Measurements from ENCODE around the gene NEUROG2. TPM values are rescaled to one million over a fixed set of nuclear protein-coding genes. Genes with fewer than 3 reads are reported as not detected.
A peak's percentile ranks its signal among the peaks of the same experiment; 100 is the strongest.
"Not testable (repeated sequence)": the region's sequence is repeated elsewhere in the genome, so short reads cannot be mapped to it uniquely, and the experiment has no call there.

The NEUROG2 gene
- total RNA-seq, 1 experiment from 2014 or later: 0.69 TPM

DNA sequence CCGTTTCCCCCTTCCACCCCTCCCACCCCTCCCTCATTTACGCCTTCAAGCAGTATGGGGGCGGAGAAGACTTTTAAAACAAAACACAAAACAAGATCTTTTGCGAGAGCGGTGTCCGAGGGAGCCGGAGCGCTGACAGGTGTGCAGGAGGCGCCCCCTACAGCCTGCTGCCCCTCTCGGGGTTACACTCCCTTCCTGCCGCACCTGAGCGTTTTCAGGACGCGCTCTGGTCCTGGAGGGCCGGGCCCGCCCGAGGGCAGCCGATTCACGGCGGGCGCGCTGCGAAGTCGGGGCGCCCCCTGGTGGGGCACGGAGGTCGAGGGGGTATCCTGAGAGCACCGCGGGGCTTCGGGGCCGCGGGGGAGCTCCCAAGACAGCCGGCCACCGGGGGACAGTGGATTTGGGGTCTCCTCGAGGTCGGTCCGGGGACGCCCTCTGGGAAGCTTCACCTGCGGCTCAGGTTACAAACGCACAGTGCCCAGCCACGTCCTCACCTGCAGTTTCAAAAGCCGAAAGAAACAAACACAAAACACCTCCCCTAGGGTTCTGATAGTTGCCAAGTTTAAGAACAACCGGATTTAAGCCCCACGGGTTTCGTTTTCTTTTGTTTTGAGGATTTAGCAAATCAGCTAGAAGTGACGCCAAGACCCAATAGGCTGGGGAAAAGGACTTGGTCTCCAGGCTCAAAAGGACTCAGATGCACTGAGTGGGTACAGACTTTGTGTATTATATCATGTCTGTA is 8.0 kb upstream of the NEUROG2 start:
- in situ Hi-C loops (cut with HindIII; ENCODE audit: low pct_unique_long_range_greater_than_20kb, low sequenced_read_pairs): no loop called here
- DNase-seq (ENCODE audit: low read depth, low spot score): peak; percentile 64

DNA sequence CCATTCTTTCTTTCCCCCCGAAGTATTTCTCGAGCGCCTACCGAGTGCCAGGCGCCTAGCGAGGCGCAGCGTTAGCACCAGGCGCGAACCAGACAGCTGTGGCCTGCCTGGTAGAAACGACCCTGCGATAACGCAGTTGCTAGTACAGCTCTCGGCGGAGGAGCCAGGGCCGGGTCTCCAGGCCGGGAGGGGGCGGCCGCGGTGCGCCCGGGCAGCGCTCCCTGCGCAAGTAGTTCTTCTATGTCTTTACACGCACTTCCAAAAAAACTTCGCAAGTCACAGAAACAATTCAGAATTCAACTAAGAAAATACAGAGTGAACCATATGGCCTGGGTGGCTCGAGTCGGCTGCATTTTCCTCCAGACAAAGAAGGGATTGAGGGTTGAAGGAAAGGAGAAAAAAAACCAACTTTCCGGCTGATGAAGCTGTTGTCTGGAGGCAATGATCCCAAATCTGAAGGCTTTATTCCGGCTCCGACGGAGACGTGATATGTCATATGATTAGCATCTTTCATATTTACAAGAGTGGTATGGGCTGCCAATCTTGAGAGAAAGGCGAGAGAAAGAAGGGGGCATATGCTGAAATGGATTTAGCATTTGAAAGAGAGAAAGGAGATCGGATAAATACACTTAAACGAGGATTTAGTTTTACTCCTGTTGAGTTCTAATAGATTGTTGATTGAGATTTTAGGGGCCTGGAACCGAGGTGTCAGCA is 7.2 kb upstream of the NEUROG2 start:
- DNase-seq (ENCODE audit: low read depth, low spot score): peak; percentile 66
- in situ Hi-C loops (cut with HindIII; ENCODE audit: low pct_unique_long_range_greater_than_20kb, low sequenced_read_pairs): no loop called here

DNA sequence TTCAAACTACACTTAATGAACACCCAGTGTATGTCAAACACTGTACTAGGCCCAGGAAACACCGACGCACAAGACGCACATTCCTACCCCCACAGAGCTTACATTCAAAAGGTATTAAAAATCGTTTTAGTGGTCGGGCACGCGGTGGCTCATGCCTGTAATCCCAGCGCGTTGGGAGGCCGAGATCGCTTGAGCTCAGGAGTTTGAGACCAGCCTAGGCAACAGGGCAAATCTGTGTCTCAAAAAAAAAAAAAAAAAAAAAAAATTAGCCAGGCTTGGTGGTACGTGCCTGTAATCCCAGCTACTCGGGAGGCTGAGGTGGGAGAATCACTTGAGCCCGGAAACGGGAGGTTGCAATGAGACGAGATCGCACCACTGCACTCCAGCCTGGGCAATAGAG is 6.5 kb upstream of the NEUROG2 start:
- DNase-seq (ENCODE audit: low read depth, low spot score); in situ Hi-C loops (cut with HindIII; ENCODE audit: low pct_unique_long_range_greater_than_20kb, low sequenced_read_pairs): not testable (repeated sequence)

DNA sequence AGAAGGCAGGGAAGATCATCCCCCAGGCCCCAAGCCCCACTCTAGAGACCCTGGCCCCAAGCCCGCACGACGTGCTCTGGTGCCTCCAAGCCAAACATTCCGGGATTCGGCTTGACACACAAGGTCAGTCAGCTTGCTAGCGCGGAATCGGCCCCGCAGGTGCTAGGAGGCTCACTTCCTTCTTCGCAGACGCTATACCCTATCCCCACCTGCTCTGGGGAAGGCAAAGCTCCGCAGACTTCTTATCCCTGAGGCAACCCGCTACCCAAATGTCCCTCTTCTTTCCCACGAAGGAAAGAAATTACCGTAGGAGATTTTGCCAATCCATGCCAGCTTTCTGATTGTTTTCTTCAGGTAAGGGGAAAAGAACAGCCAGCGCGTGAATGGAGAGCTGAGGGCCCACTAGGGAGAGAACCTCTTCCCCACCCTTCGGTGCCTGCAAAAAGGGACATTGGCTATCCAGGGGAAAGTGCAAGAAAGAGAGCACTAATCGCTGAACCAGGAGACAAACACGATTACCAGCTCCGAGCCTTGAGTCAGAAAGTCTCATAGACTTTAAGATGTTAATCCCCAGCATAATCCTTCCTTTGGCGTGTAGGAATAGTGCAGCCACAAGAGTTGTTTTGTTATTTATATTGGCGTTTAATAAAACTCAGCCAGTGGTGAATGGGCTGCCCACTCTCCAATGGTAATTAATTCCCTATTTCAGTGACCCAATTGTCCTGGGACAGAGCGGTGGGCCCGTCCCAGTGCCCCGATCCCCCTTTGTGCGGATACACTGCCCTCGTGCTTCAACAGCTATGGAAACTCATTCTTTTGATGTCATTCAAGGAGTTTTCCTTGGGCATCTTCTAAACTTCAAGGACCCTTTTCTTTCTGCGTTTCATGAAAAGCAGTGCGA is 5.4 kb upstream of the NEUROG2 start:
- in situ Hi-C loops (cut with HindIII; ENCODE audit: low pct_unique_long_range_greater_than_20kb, low sequenced_read_pairs): no loop called here

DNA sequence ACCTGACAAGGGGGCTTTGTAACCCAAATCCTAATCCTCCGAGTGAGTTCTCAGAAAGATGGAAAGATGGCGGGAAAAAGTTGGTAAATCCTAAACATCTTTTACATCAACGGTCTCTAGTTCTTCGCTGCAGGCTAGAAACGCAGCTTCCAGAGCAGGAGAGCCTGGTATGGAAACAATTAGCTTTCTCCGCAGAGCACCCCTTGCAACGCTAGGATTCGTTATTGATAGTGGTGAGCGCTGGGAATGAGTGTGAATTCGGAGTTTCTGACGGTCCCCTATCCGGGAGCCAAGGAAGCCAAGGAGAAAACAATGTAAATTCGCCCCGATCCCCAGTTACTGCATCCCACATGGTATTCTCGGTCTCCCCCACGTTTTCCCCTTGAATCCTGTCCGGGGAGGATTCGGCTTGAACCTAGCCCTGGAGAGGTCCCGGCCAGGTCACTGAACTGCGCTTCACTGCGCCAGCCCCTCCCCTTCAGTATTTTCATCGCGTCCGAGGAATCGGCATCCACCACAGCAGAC is 4.7 kb upstream of the NEUROG2 start:
- in situ Hi-C loops (cut with HindIII; ENCODE audit: low pct_unique_long_range_greater_than_20kb, low sequenced_read_pairs): no loop called here
- DNase-seq (ENCODE audit: low read depth, low spot score): no peak

More for the DNA sequence above, 5.4 kb upstream of the NEUROG2 start:
- no peak for DNase-seq (ENCODE audit: low read depth, low spot score)

DNA sequence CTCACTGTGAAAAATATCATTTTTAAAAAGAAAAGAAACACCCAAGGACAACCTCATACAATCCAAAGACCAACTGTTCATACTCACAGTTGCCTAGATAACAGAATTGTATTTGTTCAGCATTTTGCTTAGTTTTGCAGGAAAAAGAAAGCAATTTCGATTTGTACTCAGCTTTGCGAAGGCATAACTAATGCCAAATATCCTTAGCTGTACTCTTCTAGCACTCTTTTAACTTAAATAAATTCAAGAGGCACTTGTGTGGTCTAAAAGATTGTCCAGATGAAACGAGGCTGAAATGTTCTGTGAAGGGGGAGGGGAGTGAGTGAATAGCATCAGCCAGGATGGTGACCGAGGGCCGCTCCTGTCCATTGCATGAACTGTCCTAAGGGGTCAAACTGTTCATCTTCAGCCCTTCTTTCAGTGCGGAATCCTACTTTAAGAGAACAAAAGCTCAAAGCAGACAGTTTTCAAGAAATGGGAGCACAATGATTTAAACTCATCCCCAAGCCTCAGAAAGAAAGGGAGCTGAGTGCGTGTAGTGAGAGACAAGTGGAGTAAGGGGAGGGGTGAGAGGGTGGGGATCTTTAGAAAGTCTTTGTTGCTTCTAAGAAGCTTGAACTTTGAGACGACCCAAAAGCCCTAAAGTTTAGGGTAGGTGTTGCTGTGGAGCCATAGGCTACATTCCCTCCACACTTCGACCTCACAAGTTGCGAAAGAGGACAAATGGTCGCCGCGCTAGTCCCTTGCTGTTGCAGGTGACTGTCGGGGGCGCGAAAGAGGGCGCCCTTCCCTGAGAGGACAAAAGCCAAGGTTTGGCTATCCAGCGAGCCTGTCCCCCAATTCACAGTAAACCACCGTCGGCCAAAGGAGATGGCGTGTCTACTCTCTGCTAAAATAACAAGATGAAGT is 4.0 kb upstream of the NEUROG2 start:
- in situ Hi-C loops (cut with HindIII; ENCODE audit: low pct_unique_long_range_greater_than_20kb, low sequenced_read_pairs): no loop called here
- no peak for DNase-seq (ENCODE audit: low read depth, low spot score)

DNA sequence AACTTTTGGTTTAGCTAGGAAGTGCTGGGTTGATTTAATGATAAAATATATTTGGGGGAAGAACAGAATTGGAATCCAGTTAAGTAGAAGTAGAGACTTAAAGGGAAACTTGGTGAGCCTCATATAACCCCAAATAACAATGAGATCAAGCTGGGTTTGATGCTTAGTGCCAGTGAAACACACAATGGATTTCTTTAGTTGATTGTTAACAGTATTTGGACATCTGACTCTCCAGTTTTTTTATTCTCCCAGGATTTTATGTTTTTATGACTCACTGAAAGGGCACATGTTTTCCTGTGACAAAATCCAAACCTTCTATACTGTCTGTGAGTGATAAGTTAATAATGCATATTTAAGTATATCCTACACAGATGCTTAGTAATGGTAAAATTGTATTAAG is 2.7 kb upstream of the NEUROG2 start:
- peak; percentile 35 for DNase-seq (ENCODE audit: low read depth, low spot score)
- in situ Hi-C loops (cut with HindIII; ENCODE audit: low pct_unique_long_range_greater_than_20kb, low sequenced_read_pairs): no loop called here

DNA sequence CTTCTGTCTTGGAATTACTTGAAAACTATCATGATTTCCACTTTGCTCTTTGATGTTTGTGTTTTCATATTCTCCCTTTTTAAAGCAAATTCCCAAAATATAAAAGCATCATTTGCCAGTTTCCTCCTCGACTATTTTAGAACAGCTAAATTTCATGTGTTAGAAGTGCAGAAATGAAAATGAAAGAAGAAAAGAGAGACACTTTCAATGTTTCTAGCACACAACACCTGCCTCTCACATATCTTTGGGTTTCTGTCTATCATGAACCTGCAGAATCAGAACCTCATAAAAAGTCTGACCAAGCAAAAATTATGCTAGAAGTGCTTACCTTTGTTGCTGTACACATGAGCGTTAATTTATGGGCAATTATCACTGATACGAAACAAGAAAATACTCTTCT is 1.9 kb upstream of the NEUROG2 start:
- in situ Hi-C loops (cut with HindIII; ENCODE audit: low pct_unique_long_range_greater_than_20kb, low sequenced_read_pairs): no loop called here
- DNase-seq (ENCODE audit: low read depth, low spot score): no peak

DNA sequence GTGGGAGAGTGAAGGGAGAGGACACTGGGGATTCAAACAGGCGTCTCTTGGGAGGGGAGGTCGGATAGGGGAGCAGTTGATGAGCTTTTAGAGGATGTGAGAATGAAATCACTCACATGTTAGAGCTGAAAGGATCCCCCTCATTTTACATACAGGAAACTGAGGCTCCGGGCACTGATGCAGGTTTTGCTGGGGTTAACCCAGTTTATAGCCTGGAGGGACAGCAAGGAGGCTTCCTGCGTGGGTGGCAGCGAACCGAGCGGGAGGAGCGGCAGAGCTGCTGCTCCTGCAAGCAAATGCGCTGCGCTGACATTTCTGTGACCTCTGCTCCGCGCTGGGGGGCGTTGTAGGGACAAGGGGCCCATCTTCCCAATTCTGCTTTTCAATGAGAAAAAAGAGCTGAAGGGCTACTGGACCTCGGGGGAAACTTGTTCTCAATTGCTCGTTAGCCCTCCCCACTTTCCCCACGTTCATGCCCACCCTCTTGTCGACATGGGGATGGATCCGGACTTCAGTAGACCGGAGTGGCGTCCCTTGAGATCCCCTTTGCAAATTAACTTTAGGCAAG is 1.2 kb upstream of the NEUROG2 start:
- no peak for DNase-seq (ENCODE audit: low read depth, low spot score)
- in situ Hi-C loops (cut with HindIII; ENCODE audit: low pct_unique_long_range_greater_than_20kb, low sequenced_read_pairs): no loop called here

DNA sequence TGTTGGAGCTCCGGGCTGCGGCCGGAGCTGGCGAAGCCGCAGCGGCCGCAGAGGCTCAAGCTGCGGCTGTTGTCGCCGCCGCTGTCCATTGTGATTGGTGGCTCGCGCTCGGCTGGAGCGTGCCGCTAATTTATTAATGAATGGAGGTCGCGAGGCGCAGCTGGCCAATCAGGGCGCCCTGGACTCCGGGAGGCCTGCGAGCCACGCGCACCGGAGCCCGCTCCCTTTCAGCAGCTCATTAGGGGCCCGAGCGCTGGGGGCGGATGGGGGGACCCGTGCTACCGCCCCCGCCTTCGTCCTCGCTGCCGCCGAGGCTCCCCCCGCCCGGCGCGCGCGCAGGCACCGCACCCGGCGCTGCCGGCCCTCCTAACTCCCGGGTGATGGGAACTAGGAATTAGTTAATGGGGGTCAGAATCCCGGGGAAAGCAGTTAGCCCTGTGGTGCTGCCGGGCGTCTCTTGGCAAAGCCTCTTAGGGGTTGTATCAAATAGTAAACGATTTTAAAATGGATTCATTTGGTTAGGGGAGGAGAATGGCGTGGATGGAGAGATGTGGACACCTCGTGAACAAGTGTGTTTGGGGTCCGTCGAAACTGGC is 589 bp upstream of the NEUROG2 start:
- in situ Hi-C loops (cut with HindIII; ENCODE audit: low pct_unique_long_range_greater_than_20kb, low sequenced_read_pairs): no loop called here
- DNase-seq (ENCODE audit: low read depth, low spot score): no peak

DNA sequence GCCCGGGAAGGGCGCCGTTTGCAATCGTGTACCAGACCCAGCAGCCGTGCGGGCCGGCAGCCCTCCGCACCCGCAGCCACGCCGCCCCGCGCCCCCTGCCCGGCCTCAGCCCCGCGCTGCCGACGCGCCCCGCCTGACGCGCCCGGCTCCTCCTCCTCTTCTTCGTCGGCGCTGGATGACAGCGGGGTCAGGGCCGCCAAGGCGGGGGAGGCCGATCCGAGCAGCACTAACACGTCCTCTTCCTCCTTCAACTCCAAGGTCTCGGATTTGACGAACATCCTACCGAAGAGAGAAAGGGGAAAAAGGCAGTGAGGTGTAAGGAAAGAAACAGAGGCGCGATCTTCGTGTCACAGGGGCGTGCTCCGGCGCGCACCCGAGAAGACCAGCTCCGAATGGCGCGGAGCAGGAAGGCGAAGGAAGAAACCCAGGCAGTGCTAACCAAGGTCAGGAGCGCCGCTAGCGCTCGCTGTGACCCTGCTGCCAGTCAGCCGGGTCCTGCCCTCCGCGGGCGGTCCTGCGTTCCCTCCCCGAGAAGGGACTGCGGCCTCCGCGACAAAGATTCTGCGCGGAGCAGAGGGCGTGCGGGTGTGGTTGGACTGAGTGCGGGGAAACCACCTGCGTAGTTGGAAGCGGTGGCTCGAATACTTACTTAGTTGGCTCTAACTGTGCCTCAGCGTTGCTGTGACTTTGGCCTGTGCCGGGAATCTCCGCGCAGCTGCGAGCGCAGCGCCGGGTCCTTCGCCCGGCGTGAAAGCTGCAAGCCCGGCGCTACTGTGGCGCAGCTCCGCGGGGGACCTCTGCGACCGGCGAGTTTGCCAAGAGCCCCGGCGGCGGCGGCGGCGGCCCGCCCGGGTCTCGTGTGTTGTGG is 548 bp downstream of the NEUROG2 start:
- in situ Hi-C loops (cut with HindIII; ENCODE audit: low pct_unique_long_range_greater_than_20kb, low sequenced_read_pairs): no loop called here

DNA sequence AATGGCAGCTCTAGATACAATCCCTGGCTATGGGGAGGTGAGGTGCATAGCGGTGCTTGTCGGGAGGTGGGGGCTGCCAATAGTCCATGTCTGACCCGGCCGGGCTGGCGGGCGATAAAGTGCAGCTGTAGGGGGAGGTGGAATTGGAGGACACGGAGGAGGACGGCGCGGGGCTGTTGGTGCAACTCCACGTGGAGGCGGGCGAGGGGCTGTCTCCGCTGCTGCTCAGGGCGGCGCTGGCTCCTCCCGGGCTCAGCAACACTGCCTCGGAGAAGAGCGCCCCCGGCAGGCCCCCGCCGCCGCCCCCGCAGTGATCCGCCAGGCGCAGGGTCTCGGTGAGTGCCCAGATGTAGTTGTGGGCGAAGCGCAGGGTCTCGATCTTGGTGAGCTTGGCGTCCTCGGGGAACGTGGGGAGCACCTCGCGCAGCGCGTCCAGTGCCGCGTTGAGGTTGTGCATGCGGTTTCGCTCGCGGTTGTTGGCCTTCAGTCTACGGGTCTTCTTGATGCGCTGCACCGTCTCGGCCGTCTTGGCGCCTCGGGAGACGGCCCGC is 1.3 kb downstream of the NEUROG2 start:
- DNase-seq (ENCODE audit: low read depth, low spot score): peak; percentile 13
- in situ Hi-C loops (cut with HindIII; ENCODE audit: low pct_unique_long_range_greater_than_20kb, low sequenced_read_pairs): no loop called here

More for the DNA sequence above, 548 bp downstream of the NEUROG2 start:
- DNase-seq (ENCODE audit: low read depth, low spot score): peak; percentile 32

DNA sequence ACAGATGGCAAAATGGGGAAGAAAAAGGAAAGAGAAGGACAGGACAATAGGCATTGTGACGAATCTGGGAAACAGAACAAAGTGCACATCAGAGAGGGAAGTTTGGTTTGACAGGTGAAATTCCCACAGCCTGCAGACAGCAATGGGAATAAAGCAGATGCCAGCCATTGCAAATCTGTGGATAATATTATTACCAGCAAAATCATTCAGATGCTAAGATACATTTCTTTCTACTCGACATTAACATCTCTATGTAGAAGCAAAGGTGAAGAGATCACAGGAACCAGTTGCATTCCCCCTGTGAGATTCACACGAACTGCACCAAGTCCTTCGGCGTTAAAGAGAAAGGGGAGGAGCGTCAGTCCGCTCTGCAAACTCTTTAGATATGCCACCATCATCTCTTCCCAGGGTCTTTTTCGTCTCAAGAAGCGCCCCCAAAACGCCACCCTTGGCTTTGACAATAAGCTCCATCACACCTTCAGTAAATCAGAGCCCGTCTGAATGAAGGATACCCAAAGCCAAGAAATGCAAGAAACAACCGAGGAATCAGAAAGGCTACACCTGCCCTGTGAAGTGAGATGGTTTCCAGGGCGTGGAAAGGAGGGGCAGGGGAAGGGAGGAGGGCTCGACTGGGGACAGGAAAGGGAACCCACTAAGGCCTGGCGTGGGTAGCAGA is 1.9 kb downstream of the NEUROG2 start:
- peak; percentile 5 for DNase-seq (ENCODE audit: low read depth, low spot score)
- in situ Hi-C loops (cut with HindIII; ENCODE audit: low pct_unique_long_range_greater_than_20kb, low sequenced_read_pairs): no loop called here

DNA sequence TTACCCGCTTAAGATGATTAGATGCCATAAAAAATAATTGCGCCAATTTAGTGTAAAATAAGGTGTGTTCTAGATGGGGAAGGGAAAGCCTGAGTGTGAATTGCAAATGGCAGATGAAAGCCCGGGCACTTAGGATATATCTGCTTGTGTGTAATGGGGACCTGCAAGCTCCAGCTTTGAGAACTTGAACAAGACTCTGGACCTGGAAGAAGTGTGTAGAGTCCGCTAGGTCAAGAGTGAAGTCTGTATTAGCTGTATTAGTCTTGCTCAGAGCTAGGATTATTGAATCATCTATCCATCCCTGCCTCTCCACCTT is 4.2 kb downstream of the NEUROG2 start:
- DNase-seq (ENCODE audit: low read depth, low spot score): no peak
- in situ Hi-C loops (cut with HindIII; ENCODE audit: low pct_unique_long_range_greater_than_20kb, low sequenced_read_pairs): no loop called here

Data from SK-MEL-5 (cell line).